ENCODE results near the gene RIMS4.

RIMS4 gene

DNA sequence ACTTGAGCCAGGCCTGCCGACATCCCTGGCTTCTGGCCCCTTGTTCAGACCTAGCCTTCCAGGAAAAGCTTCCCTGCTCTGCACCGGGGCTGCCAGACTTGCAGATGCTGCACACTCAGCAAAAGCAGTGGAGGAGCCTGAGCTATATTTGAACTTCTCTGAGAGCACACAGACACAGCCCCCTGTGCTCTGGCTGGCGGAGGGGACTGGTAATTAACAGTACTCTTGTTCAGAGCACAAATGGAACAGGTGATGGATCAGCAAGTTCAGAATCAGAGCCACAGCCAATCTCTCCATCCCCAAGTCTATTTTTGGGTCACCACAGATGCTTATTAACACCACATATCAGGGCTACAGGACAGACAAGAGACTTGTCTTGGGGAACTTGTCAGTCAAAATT, 27.6 kb upstream of the RIMS4 start:
- H2AFZ ChIP-seq = no peak overlapping the region
- H3K9me3 ChIP-seq (ENCODE audit: control insufficient read depth, low read length) = no peaks in the 10 kb centered on the region
- H3K79me2 ChIP-seq = no peaks in the 10 kb centered on the region
- no peaks in the 10 kb centered on the region for H3K4me1 ChIP-seq
- no peaks in the 10 kb centered on the region for H3K36me3 ChIP-seq (ENCODE audit: control insufficient read depth, insufficient read depth, low read length)
- no peak overlapping the region for H3K4me3 ChIP-seq (ENCODE audit: low read depth, low read length)
- no peak overlapping the region for H3K9ac ChIP-seq
- no peak overlapping the region for H3K4me2 ChIP-seq (ENCODE audit: low read length)
- no peaks in the 10 kb centered on the region for H3K27me3 ChIP-seq (ENCODE audit: control insufficient read depth, insufficient read depth, low read length)
- TF ChIP-seq, protein P1, sequence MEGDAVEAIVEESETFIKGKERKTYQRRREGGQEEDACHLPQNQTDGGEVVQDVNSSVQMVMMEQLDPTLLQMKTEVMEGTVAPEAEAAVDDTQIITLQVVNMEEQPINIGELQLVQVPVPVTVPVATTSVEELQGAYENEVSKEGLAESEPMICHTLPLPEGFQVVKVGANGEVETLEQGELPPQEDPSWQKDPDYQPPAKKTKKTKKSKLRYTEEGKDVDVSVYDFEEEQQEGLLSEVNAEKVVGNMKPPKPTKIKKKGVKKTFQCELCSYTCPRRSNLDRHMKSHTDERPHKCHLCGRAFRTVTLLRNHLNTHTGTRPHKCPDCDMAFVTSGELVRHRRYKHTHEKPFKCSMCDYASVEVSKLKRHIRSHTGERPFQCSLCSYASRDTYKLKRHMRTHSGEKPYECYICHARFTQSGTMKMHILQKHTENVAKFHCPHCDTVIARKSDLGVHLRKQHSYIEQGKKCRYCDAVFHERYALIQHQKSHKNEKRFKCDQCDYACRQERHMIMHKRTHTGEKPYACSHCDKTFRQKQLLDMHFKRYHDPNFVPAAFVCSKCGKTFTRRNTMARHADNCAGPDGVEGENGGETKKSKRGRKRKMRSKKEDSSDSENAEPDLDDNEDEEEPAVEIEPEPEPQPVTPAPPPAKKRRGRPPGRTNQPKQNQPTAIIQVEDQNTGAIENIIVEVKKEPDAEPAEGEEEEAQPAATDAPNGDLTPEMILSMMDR (IDR thresholded peaks at IDR 0.05) = no peak
- no peak overlapping the region for H3K27ac ChIP-seq

DNA sequence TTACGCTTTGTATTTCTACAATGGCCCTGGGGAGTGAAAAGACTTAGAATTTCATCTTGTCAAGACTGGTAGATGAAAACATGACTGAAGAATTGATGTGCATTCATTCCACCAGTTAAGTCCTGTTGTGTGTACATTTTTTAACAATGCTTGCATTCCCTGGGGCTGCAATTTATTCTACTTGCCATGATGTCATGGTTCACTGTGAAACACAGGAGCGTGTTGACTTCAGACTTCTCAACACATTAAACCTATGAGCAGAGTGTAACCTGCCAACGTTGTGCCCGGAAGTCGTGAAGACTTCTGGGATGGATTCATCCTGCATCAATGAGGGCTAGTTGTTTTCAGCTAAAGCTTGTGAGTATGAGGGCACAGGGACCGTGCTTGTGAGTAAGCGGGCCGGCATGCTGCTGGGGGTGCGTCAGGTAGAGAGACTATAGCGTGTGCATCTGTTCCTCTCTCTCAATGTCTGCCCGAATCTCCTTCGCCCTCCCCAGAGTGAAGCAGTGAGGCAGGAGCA, 26.3 kb upstream of the RIMS4 start:
- Histone ChIP-seq H3K4me3 (ENCODE audit: low read depth, low read length) (no peak overlapping the region), H3K4me2 (ENCODE audit: low read length) (no peak overlapping the region), H3K36me3 (ENCODE audit: control insufficient read depth, insufficient read depth, low read length) (no peaks in the 10 kb centered on the region), H3K27me3 (ENCODE audit: control insufficient read depth, insufficient read depth, low read length) (no peaks in the 10 kb centered on the region), H3K4me1 (no peaks in the 10 kb centered on the region), H3K27ac (no peak overlapping the region), H3K79me2 (no peaks in the 10 kb centered on the region), H3K9me3 (ENCODE audit: control insufficient read depth, low read length) (no peaks in the 10 kb centered on the region), H2AFZ (no peak overlapping the region), H3K9ac (no peak overlapping the region)
- TF ChIP-seq, protein P1 (IDR thresholded peaks at IDR 0.05) = no peak

DNA sequence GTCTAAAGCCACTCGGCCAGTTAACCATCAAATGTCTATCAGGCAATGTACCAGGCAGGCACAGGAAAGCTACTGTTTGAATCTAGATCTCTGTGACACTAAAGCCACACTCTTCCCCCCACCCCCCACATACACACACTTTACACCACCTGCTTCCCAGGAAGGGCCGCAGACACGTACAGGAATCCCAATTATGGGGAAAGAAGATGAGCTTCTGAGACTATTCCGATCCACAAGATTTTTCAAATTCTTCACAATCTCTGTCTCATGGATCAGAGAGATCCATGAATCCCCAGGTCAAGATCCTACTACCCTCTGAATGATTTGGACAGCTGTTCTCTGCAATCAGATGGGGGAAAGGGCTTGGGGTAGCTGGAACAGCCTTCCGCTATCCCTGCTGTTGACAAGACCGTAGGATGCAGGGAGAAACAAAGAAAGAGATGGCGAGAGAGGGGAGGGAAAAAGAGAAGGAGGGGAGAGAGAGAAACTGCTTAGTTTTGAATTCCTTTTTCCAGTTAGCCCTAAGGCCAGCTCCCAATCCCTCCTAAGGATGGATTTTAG, 25.4 kb upstream of the RIMS4 start:
- no peaks in the 10 kb centered on the region for H3K9me3 ChIP-seq (ENCODE audit: control insufficient read depth, low read length)
- H3K27me3 ChIP-seq (ENCODE audit: control insufficient read depth, insufficient read depth, low read length) = no peaks in the 10 kb centered on the region
- H3K27ac ChIP-seq = no peak overlapping the region
- H3K4me3 ChIP-seq (ENCODE audit: low read depth, low read length) = no peak overlapping the region
- TF ChIP-seq, protein P1 (IDR thresholded peaks at IDR 0.05) = no peak
- no peak overlapping the region for H3K4me2 ChIP-seq (ENCODE audit: low read length)
- no peak overlapping the region for H3K9ac ChIP-seq
- H2AFZ ChIP-seq = no peak overlapping the region
- H3K4me1 ChIP-seq = no peaks in the 10 kb centered on the region
- no peaks in the 10 kb centered on the region for H3K79me2 ChIP-seq
- H3K36me3 ChIP-seq (ENCODE audit: control insufficient read depth, insufficient read depth, low read length) = no peaks in the 10 kb centered on the region

DNA sequence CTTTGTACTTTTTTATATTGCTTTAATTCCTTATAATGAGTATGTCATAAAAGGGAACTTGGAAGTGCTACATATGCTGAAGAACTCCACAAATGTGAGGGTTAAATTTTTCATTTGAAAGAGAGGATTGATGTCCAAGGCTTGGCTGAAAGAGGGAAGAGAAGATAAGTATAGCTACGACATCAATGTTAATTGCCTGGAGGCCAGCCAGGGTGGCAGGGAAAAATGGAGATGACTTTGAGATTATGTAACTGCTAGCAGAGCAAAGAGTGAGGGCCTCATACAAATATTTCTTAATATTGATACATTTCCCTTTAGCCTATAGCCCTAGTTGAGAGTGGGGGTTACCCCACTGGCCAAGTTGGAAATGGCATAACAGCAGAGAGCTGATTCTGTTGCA, 24.8 kb upstream of the RIMS4 start:
- H3K79me2 ChIP-seq = no peaks in the 10 kb centered on the region
- TF ChIP-seq, protein P1 (IDR thresholded peaks at IDR 0.05) = no peak
- no peak overlapping the region for H3K4me2 ChIP-seq (ENCODE audit: low read length)
- H3K27ac ChIP-seq = no peak overlapping the region
- H2AFZ ChIP-seq = no peak overlapping the region
- no peaks in the 10 kb centered on the region for H3K4me1 ChIP-seq
- H3K9ac ChIP-seq = no peak overlapping the region
- H3K36me3 ChIP-seq (ENCODE audit: control insufficient read depth, insufficient read depth, low read length) = no peaks in the 10 kb centered on the region
- H3K4me3 ChIP-seq (ENCODE audit: low read depth, low read length) = no peak overlapping the region
- H3K9me3 ChIP-seq (ENCODE audit: control insufficient read depth, low read length) = no peaks in the 10 kb centered on the region
- H3K27me3 ChIP-seq (ENCODE audit: control insufficient read depth, insufficient read depth, low read length) = no peaks in the 10 kb centered on the region

DNA sequence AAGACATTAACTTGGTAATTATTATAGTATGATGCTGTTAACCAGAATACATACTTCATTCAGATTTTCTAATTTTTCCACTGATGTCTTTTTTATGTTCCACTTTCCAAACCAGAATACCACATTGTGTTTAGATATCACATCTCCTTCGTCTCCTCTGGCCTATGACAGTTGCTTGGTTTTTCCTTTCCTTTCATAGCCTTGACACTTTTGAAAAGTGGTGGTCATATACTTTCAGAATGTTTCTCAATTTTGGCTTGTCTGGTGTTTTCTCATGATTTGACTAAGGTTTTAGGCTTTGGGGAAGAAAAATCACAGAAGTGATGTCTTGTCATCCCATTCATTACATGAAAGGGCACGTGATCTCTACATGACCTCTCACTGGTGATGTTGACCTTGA, 24.3 kb upstream of the RIMS4 start:
- no peaks in the 10 kb centered on the region for H3K9me3 ChIP-seq (ENCODE audit: control insufficient read depth, low read length)
- no peaks in the 10 kb centered on the region for H3K27me3 ChIP-seq (ENCODE audit: control insufficient read depth, insufficient read depth, low read length)
- H3K4me3 ChIP-seq (ENCODE audit: low read depth, low read length) = no peak overlapping the region
- no peaks in the 10 kb centered on the region for H3K4me1 ChIP-seq
- no peaks in the 10 kb centered on the region for H3K79me2 ChIP-seq
- TF ChIP-seq, protein P1 (IDR thresholded peaks at IDR 0.05) = no peak
- no peak overlapping the region for H2AFZ ChIP-seq
- no peak overlapping the region for H3K4me2 ChIP-seq (ENCODE audit: low read length)
- no peaks in the 10 kb centered on the region for H3K36me3 ChIP-seq (ENCODE audit: control insufficient read depth, insufficient read depth, low read length)
- no peak overlapping the region for H3K9ac ChIP-seq
- H3K27ac ChIP-seq = no peak overlapping the region

All from parathyroid adenoma (tissue), 2 donors.